GM21619 (cell line): ENCODE measurements around the gene ZNF202.

ENCODE experiments used
- ATAC-seq: cut with Tn5 transposase; IDR thresholded peaks from one replicate; pipeline ENCODE4 v1.9.1; 2021; ENCODE audit not compliant: unreplicated experiment

Gene ZNF202

GRCh38 chr11:123684601-123685000 is 56.9 kb downstream of the ZNF202 start:
- ATAC-seq: no peak

- ATAC-seq: no peak
These were observed 57.9 kb downstream of the ZNF202 start for GRCh38 chr11:123683428-123684170.

DNA sequence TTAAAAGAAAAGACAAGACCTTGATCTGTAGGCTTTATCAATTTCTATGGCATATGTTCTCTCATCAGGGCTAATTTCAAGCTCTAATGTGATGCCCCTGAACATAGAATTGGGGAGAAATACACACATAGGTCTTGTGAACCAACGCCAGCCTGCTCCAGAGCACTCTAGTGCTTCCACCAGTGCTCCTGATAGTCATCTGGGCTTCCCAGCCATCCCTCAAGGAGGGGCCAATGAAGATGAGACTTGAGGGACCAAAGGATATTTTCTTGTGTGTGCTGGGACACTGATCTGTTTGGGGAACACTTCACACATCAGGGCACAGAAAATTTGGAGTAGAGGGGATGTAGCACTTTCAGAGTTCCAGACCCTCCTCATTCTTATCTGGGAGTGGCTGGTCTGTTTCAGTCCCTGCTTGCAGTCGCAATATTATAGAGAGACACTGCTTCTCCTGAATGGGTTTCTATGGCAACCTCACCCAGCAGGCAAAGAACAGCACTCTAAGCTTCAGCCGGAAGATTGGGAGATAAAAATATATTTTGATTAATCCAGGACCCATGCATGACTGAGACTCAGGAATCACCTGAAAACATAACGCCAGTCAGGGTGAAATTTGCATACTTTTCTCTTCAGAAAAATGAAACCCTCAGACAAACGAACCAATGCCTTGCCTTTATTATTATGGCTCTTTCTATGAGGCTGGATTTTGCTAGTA is 58.6 kb downstream of the ZNF202 start:
- ATAC-seq: no peak

DNA sequence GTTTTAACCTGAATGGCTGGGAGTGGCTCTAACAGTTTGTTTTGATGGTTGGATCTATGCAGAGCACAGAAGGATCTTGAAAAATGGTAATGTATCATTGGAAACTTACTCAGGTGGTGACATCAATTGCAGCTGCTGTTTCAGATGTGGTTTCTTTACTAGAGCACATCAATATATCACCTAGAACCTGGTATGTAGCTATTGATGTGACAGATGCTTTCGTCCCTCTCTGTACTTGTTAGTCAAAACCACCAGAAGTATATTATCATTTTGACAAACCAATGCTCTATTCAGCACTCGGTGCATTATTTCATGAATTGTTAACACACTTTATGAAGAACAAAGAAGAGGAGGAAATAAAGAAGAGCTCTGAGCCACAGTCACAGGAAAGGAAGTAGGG is 60.4 kb downstream of the ZNF202 start:
- ATAC-seq: no peak

DNA sequence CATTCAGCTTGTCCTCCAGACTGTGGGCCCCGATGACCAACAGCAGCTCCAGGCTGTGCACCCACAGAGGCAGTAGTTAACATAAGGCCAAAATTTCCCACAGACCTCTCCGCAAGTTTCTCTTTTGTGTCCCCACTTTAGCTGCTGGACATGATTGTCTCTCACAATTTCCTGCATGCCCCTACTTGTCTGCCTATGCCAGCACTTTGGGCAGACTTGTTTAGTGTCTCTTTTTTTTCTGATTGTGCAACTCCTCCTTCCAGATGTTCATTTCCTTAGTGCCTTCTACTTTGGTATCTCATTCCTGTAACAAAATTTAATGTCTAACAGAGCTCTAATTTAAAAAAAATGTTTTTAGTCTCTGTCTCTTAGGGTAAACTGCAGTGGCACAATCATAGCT is 63.2 kb downstream of the ZNF202 start:
- ATAC-seq: no peak

DNA sequence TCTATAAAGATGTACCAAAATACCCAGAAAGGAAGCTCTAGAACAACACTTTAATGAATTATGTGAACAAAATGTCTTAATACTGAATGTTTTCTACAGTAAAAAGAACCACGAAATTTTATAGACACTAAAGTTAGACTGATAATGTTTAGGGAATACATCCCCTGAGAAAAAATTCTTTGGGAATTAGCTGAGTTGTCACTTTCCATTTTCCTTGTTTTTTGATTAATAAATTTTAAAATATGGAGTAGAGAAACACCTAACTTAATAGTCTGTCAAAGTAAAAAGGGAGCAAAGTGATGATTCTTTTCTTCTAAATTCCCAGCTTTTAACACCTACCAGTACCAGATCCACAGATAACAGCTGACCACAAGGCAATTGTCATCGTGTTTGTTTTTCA is 64.0 kb downstream of the ZNF202 start:
- ATAC-seq: no peak

GRCh38 chr11:123674297-123674696 is 67.2 kb downstream of the ZNF202 start:
- no peak for ATAC-seq
